NCI-H187 treated with DMSO at 0.1 percent for 48 hours (cell line): ENCODE measurements around the gene ARL15.
"Not testable (repeated sequence)": the region's sequence is repeated elsewhere in the genome, so short reads cannot be mapped to it uniquely, and the experiment has no call there.

Experiments
- DNase-seq: peaks from one replicate; lab custom pipeline; 2025; lab: John Stamatoyannopoulos, UW

The ARL15 gene

GRCh38 chr5:53983568-53984460, 326.6 kb downstream of the ARL15 start:
- no peak for DNase-seq

GRCh38 chr5:53982319-53982718, 328.1 kb downstream of the ARL15 start:
- DNase-seq: not testable (repeated sequence)

DNA sequence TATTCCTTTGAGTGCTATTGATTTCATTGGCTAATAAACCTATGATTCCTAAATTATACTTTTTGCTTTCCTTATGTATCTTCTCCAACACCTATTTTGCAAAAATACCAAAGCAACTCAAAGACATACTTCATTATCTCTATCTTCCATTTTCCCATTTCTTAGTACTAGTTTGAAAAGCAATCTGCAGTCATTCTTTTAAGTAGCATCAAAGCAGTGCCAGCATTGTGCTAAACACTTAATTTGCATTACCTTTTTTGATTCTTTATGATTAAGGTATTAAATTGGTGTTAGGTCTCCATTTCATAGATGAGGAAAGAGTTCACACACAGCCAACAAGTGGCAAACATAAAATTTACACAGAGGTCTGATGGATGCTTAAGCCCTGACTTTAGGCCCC, 330.3 kb downstream of the ARL15 start:
- DNase-seq: no peak

DNA sequence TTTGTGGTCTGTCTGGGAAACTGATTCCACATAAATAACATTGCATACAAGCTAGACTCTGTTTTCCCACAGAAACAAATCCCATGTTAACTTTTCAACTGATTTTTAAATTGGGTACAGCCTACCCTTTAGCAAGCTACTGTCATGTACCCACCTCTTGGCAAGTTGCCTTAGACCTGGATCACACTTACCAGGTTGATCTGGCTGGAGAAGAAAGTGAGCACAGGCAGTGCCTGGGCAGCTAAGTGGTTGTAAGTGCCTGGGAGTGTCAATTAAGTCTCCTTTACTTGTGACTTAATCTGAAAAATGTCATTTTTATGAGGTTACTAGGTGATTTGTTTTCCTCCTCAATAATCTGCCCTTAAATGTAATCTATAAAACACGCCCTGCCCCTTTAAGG, 336.4 kb downstream of the ARL15 start:
- no peak for DNase-seq

DNA sequence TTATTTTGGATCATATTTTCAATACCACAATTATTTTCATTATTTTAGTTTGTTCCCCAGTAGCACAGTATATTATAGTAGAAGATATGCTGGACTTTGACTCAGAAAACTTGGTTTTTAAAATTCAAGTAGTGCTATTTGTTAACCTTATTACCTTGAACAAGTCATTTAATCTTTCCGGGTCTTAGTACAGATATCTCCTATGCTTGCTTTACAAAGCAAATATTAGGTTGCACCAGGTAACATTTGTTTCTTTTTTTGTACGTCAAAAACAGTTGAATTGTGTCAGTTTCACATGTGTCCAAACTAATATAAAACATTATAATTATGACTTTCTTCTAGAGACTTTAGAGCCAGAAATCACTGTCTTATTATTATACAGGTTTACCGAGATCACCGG, 338.1 kb downstream of the ARL15 start:
- DNase-seq: no peak

GRCh38 chr5:53971551-53971950, 338.8 kb downstream of the ARL15 start:
- no peak for DNase-seq

DNA sequence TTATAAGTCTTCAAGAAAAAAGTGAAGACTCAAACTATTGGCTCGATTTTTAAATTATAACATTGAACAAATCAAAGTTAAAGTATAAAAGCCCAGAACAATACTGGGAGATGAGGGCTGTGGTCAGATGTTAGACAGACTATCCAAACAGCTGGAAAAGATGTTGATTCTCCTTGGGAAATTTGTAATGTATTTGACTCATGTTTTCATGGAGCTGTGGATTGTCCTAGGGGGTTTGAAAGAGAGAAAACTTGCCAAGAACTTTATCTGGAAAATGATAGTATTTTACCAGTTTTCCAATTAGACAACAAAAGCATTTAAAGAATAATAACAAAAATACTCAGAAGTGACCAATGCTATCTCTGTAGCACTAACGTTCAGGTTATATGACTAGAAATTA, 339.2 kb downstream of the ARL15 start:
- no peak for DNase-seq

GRCh38 chr5:53970475-53970874, 339.9 kb downstream of the ARL15 start:
- no peak for DNase-seq

DNA sequence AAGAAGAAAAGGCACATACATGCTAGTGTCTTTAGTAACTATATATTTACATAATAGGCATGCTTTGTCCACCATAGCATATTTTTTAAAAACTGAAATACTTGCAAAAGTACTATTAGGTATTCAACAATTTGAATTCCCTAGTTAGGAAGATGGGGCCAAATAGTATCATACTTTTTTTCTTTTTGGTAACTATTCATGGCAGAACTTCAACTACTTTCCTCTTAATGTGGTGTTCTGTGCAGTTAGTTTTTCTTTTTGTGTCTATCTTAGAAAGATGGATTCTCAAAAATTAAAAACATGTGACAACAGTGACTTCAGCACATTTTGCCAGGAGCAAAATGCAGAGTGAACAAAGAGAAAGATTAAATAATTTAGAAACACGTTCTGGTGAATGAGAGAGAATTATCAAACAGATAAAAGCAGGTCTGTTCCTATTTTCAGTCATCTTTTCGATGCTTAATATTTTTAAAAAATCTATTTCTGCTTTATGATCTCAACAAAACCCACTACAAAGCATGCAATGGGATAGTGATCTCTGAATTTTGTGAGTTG, 341.1 kb downstream of the ARL15 start:
- no peak for DNase-seq

GRCh38 chr5:53965459-53965858, 344.9 kb downstream of the ARL15 start:
- DNase-seq: no peak

- DNase-seq: no peak
Observed at GRCh38 chr5:53963958-53964357, 346.4 kb downstream of the ARL15 start.

- no peak for DNase-seq
Observed at GRCh38 chr5:53962306-53962705, 348.1 kb downstream of the ARL15 start.

DNA sequence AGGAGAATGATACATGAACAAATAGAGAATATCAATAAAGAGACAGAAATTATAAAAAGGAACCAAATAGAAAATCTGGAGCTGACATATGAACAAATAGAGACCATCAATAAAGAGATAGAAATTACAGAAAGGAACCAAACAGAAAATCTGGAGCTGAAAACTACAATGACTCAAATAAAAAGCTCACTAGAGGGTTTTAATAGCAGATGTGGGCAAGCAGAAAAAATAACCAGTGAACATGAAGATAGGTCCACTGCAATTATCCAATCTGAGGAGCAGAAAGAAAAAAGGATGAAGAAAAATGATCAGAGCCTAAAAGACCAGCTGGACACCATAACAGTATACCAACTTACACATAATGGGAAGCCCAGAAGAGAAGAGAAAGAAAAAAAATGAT, 353.7 kb downstream of the ARL15 start:
- DNase-seq: no peak

DNA sequence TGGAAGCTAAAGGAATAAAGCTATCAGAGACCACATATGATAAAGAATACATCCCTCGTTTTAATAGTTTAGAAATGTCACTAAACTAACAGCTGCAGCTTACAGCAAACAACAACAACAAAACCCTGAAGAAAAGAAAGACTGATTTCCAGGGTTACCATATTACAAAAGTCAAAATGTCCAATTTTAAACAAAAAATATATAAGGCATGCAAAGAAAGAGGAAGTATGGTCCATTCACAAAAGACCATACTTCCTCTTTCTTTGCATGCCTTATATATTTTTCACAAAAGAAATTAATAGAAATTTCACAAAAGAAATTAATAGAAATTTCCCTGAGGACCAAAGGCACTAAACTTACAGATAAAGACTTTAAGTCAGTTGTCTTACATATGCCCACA, 354.2 kb downstream of the ARL15 start:
- DNase-seq: no peak

DNA sequence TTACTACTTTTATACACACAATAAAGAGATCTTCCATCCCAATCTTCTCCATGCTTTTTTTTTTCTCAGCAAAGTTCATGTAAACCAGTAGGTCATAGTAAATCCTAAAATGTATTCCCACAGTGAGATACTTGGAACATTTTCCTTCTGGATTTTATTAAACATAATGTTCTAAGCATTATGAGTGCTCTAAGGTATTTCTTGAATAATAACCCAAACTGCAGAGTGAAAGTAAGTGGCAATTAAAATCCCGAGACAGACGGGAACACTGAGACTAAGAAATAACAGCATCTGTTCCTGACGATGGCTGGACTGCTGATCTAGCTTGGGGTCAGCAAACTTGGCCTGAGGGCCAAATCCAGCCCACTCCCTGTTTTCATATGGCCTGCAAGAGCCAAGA, 359.8 kb downstream of the ARL15 start:
- DNase-seq: no peak

DNA sequence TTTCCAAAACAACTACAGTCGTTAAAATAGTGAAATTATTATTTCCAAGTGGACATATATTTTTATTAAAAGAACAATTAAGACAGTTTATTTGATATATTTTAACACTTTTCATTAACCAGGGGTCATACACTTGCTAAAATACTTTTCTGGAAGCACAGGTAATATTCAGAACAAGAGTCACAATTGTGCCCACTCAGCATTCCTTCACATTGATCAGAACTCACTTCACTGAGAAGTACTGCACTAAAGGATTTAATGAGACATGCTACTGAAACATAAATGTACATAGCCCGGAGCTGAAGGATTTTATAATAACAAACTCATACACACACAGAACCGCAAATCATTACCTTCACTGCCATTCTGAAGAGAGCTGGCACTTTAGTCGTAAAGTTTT, 361.8 kb downstream of the ARL15 start:
- DNase-seq: no peak

DNA sequence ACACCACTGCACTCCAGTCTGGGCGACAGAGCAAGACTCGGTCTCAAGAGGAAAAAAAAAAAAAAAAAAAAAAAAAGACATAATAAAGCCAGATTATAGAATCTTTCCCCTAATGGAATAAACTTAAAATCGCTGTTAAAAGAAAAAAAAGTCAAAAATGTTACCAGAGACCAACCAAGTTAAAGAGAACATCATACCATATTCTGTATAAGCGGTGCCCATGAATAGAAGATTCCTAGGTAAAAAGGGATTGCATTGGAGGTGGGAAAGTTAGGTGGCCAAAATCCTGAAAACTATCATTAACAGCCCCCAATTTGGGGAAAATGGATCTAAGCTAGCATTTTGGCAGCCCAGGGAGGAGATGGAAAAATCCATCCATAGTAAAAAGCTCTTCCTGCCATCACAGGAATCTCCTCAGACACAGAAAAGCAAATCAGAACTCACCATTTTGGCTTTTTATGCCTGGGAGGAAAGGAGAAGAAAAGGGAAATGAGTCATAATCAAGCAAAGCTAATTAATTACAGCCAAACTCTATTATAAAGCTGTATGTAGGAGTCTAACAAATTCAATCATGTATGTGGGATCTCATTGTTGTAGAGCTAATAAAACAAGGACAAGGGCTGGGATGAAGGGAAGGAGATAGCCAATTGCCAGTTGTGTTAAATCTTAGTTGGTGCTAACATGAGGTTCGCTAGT, 363.8 kb downstream of the ARL15 start:
- DNase-seq: no peak

GRCh38 chr5:53944981-53945380, 365.4 kb downstream of the ARL15 start:
- DNase-seq: no peak

DNA sequence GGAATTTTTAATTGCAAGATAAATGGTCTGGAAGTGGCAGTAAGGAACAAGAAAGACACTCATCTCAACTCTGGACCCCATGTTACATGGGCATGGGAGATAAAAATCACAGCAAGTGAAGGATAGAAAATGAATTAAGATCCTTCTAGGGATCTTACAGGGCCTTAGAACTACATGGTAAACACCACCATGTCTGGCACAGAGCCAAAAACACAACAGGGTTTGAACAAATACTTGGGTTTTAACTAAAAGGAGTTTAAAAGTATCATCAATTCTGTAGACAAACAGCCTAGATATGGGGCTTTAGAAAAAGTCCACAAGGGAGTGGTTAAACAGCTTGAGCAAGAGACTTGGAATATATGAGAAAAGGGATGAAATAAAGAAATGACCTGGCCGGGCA, 366.4 kb downstream of the ARL15 start:
- no peak for DNase-seq

DNA sequence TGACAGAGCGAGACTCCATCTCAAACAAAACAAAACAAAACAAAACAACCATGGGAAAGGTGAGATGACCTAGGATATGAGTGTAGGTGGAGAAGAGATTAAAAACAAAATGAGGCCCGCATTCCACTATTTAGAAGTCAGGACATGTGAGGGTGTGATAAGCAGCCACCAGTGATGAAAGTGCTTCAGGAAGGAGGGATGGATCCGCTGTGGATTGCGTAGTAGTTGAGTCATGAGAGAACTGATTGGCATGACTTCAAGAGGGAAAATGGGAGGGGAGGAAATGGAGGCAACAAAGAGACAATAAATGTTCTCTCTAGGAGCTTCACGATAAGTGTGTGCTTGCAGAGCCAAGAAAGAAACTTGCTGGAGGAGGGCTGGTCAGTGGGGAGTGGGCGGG, 367.6 kb downstream of the ARL15 start:
- DNase-seq: no peak

DNA sequence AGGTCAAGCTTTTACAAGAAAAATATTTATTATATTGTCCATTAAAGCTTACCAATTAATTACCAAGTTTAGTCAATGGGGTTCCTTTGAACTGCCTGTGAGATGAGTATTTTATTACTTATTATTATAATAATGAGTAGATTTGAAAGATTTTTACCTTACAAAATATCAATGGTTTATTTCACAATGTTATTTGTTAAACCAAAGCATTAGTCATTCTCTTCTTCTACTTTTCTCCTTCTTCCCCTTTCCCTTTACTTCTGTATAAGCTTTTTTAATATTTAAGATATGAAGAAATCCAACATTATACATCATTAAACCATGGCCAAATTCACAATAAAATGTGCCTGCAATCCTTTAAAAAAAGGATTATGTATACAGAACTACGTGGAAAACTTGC, 369.5 kb downstream of the ARL15 start:
- no peak for DNase-seq

- DNase-seq: no peak
Observed at GRCh38 chr5:53937467-53937866, 372.9 kb downstream of the ARL15 start.
